GM10847 (cell line): Measurements from ENCODE around the gene TBC1D1.

ENCODE experiments used
- POLR2A ChIP-seq: IDR thresholded peaks from 2 replicates; pipeline ENCODE4 v1.6.1; 2011; ENCODE audit not compliant: insufficient read length; ENCODE audit errors: extremely low read depth

TBC1D1 gene

DNA sequence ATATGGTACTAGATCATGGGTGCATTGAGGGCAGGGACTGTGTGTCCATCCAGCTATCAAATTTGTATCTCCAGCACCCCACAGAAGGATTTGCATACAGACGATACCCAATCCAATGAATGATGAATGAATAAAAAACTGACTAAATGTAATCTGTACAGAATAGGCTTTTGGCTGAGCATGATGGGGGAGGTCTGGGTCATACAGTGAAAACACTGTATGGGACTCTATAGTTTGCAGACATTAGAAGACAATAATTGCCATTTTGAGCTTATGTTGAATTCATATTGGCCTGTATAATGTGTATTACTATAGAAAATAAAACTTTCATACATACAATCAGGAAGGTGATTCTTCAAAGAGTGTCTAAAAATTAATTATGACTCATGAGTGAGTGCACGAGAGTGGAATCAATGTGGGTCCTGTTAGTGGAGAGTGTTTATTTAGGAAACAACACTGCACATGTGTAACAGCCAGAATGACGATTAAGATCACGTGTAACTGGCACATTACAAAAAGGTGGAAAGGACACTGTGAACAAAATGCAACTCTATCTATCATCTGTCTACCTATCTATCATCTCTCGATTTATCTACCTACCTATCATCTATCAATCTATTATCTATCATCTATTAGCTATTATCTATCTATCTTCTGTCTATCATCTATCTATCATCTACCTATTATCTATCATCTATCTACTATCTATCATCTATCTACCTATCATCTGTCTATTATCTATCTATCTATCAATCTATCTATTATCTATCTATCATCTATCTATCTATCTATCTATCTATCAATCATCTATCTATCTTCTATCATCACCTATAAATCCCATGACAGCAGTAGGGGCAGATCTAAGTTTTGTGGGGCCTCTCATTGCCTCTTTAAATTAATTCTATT is 270.6 kb downstream of the TBC1D1 start:
- TF ChIP-seq POLR2A: no peak

DNA sequence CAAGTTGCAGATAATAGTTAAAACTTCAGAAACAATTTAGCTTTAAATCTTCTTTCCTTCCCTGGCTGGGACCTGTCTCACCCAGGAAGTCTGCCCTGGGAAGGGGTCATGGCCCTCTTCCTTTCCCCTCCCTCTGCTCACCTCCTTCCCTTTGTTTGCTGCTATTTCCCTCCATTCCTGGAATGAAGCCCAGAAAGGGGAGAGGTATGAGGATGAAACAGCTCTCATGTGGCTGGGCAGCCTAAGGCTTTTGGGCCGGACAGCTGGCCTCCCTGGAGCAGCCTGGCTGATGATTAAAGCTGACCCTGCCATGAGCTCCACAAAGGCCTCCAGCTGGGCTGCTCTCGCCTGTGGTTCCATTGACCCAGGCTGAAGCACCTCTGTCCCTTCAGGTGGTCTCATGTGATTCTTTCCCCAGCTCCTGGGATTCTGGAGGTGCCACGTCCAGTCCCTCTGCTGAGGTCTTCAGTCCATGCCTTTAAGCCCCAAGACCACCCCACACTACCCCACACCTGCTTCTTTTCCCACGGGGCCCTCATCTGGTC is 271.4 kb downstream of the TBC1D1 start:
- TF ChIP-seq POLR2A: no peak

DNA sequence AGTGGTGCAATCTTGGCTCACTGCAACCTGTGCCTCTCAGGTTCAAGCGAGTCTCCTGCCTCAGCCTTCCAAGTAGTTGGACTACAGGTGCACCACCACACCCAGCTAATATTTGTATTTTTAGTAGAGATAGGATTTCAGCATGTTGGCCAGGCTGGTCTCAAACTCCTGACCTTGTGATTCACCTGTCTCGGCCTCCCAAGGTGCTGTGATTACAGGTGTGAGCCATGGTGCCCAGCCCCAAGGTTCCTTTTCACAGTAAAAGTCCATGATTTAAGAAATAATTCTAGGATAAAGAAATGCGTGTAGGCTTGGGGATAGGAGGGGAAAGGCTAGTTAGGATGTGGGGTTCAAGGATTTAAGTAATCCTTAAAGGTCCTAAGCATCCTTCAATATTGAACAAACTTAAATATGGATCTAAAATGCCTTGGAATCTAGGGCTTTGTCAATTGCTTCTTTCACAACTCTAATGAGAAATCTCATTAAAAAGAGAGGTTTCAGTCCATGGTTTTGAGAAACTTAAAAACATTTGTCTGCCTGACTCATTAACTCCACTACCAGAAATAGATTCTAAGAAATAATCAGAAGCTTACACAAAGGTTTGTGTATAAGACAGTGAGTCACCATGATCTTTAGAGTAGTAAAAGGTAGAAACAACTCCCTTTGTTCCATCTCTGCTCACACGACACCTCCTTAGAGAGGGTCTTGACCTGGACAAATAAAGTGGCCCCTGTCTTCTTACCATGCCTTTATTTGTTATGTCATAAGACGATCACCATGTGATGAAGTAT is 272.5 kb downstream of the TBC1D1 start:
- TF ChIP-seq POLR2A: no peak

DNA sequence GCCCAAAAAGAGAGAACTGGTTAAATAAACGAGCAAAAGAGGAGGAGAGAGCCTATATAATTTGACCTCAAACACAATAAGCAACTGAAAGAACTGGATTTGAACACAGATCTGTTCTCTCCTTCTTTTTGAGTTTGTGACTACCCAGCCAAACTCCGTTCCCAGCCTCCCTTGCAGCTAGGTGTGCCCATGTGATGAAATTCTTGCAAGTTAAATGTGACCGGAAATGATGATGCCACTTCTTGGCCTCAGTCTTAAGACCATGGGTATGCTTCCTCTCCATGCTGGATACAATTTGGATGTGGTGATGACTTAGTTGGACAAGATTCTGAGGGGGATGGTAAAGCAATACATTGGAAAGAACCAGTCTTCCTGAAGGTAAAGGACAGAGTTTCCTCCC is 273.5 kb downstream of the TBC1D1 start:
- no peak for TF ChIP-seq POLR2A

DNA sequence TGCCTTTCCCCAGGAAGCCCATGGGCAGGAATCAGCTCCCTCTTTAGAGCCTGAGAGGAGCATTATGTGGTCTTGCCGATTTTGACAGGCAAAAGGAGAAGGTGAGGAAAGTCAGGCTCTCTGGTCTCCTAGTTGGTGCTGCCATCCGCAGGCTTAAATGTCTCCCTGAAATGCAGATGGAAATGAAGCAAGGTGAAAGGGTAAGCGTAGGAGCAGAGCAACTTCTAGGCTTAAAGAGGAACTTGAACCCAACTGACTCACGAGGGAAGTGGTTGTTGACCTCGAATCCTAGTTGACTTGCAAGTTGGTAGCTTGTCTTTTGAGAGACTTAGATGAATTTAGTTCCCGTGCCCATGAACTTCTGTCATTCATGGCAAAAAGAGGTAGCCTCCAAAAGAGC is 275.2 kb downstream of the TBC1D1 start:
- TF ChIP-seq POLR2A: no peak

GRCh38 chr4:38166768-38167167 is 275.9 kb downstream of the TBC1D1 start:
- TF ChIP-seq POLR2A: no peak

GRCh38 chr4:38167973-38168372 is 277.1 kb downstream of the TBC1D1 start:
- TF ChIP-seq POLR2A: no peak

- TF ChIP-seq POLR2A: no peak
Observed at GRCh38 chr4:38169524-38169923, 278.6 kb downstream of the TBC1D1 start.

DNA sequence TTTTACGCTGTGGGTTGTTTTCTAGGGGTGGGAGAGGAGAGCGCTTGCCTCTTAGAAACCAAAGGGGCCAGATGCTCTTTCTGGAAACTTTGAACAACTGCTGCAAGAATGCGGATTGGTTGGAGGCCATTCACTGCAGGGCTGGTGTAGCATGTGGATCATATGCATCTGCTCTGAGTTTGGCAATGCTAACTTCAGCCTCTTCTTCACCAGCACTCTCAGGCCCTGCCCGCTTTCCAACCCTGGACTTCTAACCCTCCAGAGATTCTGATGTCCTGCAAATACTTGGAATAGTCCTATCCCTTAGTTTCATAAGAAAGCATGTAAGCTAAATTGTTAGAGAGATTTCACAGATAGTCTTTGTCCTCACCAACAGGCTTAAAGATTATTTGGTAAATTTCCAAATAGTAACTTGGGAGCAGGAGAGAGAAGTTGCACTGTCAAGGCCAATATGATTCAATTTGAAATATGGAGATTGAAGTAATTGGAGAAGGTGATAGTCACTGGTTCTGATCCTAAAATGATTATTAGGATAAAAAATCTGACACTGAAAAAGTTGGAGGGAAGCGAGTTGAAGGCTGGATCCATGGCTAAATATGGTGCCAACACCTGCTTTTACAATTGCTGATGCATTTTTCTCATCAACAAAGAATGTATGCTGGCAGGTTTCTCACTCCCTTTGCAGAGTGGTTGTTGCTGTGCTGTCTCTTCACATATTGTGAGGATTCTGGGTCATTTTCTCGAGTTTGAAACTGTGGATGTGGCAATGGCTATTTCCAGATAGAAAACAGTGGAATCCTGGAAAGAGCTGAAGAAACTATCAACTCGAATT is 279.7 kb downstream of the TBC1D1 start:
- TF ChIP-seq POLR2A: no peak

DNA sequence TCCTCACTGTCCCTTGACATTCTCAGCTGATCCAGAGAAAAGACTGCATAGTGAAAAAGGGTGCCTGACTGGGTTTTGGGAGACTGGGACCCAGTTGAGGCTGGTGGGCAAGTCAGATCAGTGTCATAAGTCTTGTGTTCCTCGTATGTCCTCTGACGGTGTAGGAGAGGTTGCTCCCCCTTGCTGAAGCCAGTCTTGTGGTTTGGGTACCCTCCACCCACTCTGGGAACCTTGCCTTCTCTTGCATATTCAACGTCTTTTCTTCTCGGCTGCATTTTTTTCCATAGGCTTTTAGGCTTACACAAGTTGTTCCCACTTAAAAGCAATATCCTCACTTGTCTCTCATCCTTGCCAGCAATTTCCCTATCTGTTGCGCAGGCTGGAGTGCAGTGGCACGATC is 281.2 kb downstream of the TBC1D1 start:
- TF ChIP-seq POLR2A: no peak

DNA sequence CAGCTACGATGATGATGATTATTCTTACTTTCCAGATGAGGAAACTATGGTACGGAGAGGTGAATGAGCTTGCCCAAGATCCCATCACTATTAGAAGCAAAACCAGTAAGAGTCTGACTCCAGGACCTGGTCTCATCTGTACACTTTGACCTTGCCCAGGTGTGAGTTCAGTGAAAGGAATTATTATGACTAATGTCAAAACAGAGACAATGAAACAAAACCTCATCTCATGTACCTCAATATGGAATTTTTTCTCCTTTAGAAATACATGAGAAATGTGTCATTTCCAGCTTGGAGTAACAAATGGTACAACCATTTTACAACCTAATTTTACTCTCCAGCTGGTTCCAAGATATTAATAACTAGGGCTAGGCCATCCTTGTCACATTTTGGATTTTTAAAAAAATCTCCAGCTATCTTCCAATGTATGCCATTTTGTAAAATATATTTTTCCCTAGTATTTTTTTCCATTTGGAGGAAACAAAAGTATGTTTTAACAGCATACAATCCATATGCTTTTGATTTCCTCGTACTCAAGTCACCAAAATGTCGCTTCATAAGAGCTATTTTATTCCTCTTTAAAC is 283.1 kb downstream of the TBC1D1 start:
- TF ChIP-seq POLR2A: no peak

DNA sequence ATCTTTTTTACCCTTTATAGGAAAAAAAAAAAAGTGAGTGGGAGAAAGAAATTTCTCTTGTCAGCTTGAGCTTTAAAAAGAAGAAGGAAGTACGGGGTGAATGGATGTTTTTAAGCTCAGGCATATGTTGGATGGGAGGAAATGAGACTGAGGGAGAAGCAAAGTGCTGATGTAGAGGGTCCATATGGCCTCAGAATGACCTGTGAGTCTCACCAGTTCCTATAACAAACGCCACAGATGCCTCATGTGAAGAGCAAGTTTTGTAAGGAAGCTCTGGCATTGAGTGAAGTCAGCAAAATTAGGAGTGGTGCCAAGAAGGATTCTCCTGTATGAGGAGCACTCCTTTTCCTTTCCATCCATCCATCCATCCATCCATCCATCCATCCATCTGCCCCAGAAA is 283.9 kb downstream of the TBC1D1 start:
- no peak for TF ChIP-seq POLR2A

DNA sequence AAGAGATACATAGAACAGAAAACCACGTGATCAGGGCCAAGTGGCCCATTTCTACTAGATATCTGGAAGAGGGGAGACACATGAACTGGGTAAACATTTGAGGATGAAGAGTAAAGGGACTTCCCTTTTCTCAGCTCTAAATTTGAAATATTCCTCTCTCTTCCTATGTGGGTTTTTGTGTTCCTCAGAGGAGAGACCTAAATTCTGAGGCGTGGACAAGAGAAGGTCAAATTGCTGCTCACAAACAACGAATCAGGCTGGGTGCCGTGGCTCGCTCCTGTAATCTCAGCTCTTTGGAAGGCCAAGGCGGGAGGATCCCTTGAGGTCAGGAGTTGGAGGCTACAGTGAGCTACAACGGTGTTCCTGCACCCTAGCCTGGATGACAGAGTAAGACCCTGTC is 285.3 kb downstream of the TBC1D1 start:
- TF ChIP-seq POLR2A: no peak

- no peak for TF ChIP-seq POLR2A
Observed at GRCh38 chr4:38177035-38177546, 286.2 kb downstream of the TBC1D1 start.
